ENCODE data around the gene FCHSD1.
"Not testable (repeated sequence)": the region's sequence is repeated elsewhere in the genome, so short reads cannot be mapped to it uniquely, and the experiment has no call there.

The FCHSD1 gene

DNA sequence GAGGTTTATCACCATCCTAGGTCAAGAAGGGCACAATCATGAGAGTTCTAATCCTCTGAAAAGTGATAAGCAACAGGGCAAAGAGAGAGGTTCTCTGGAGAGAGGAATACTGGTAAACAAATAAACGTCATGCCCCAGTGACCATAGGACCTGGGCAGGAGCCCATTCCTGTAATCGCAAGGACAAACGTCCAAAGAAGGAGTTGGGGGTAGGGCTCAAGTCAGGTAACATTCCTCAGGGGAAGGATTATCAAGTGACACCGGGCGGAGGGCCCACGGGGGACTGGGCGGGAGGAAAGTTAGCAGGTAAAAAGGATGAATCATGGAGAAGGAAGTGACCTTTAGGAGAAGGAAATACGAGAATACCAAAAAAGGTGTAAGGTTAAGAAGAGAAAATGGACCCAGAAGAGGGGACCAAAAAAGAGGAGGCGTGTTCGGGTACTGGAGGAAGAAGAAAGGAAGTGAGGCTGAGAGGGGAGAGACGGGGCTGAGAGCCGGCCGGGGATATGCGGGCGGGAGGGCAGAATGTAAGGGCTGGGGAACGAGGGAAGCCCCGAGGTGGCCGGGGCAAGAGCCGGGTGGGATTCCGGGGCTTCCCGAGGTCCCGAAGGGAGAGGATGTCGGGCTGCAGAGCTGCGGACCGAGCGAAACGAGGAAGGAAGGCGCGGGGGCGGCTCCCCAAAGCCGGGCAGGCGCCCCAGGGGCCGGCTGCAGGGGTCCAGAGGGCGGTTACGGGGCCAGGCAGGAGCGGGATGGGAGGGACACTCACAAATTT lies 33.0 kb downstream of the FCHSD1 start:
- DNase-seq (ENCODE audit: extremely low read depth in 1 of 2, low read depth in 1 of 2), result peak in 1 of 2 donors; percentile 24

DNA sequence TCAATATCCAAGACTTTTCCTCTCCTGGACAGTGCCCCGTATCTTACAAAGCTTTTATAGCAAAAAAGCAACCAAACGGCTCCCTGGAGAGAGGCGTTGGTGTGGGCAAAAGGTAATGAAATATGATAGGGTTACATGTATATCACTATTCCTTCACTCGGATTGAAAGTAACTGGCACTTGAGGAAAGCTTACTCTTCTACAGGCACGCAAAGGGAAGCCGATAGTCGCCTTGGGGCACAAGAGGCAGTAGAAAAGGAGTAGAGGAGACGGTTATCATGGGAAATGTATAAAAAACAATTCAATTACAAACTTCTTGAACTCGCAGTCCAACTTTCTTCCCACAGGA lies 33.6 kb downstream of the FCHSD1 start:
- no peak for DNase-seq (ENCODE audit: extremely low read depth in 1 of 2, low read depth in 1 of 2)

DNA sequence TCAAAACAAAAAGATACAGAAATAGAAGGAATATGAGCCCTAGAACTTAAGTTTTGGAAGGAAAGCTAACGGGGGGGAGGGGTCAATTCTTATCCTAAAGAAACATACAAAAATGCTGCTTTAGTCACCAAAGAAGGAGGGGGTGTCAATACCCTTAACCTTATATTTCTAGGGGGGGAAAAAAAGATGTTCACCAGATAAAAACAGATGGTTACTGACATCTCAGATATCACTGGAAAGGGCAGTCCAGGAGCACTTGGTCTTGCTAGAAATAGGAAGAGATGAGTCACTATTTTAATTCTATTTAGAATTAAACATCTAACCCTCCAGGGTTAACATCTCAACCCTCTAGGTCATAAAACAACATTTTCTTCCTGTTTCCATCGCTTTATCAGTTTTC lies 34.1 kb downstream of the FCHSD1 start:
- no peak for DNase-seq (ENCODE audit: extremely low read depth in 1 of 2, low read depth in 1 of 2)

DNA sequence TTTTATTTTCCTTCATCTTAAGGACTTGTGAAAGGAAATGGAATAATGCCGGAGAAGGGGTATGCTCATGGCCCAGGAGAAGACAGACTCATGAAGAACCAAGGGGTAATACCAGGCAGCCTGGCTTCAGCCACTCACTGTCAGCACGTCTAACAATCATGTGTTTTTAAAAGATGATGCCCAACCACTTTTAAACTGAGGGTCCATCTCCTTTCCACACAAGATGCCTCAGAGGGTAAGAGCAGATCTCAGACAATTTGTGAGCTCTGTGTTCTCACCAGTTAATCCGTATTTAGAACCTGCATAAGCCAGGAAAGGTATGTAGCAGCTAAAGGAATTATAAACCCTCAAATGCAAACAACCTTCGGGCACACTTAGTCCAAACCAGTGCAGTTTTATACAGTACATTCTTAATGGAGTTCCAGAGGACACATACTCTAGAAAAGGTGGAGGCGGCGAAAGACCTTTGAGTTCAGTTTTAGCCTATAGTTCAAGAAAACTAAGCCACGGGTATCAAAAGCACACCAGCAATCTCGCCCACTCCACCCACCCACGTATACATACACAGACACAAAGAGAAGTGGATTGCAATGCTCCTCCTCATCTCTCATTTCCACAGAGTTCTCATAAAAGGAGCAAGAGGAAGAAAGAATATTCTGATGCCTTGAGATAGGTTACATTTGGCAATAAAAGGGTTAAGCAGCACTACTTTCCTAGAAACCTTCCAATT lies 35.1 kb downstream of the FCHSD1 start:
- DNase-seq (ENCODE audit: extremely low read depth in 1 of 2, low read depth in 1 of 2), result no peak

DNA sequence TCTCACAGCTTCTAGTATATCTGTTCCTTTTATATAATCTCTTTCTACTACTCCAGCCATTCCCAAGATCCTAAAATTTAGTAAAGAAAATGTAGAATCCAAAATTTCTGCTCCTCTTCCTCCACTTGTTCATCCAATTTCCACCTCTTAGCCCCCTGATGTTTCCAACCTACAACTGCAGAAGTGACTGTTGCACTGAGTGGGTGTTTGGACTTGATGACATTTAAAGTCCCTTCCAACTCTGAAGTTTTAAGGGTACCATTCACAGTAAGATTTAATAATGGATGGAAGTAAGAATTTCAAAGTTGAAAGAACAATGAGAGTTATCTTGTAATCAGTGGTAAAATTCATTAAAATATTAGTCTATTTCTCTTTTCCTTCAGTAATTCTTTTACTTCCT lies 37.9 kb downstream of the FCHSD1 start:
- DNase-seq (ENCODE audit: extremely low read depth in 1 of 2, low read depth in 1 of 2), result no peak

DNA sequence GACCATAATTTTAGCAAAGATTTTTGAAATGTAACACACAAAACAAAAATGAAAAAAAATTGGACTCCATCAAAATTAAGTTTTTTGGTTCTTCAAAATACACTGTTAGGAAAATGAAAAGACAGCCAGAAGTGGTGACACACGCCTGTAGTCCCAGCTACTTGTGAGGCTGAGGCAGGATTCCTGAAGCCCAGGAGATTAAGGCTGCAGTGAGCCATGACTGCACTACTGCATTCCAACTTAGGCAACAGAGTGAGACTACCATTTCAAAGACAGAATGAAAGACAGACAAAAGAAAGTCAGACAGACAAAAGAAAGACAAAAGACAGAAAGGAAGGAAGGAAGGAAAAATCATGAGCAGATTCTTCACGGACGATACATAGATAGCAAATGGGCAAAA lies 39.9 kb downstream of the FCHSD1 start:
- DNase-seq (ENCODE audit: extremely low read depth in 1 of 2, low read depth in 1 of 2), result no peak

DNA sequence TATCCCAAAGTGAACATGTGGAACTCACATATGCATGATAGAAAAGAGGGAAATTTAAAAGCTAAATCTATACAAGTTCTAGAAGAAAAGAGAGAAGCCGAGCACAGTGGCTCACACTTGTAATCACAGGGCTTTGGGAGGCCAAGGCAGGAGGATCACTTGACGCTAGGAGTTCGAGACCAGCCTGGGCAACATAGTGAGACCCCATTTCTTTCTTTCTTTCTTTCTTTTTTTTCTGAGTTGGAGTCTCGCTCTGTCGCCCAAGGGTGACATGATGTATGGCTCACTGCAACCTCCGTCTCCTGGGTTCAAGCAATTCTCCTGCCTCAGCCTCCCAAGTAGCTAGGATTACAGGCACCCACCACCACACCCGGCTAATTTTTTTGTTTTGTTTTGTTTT lies 41.3 kb downstream of the FCHSD1 start:
- DNase-seq (ENCODE audit: extremely low read depth in 1 of 2, low read depth in 1 of 2), result not testable (repeated sequence)

DNA sequence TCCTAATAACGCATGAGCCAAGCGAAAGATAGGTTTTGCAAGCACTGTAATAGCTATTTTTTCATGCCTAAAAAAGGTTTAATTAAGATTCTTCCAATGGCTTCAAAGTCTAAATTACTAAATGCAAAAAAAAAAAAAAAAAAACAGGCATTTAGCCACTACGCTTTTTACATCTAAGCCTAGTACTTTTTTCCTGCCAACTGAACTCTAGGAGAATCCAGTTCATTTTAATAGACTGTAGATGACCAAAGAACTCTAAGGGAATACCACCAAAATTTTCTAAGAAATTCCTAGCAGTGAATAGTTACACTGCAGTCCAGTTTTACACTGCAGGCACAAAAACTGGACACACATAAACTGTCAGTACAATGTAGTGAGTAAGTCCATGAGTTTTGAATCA lies 42.2 kb downstream of the FCHSD1 start:
- DNase-seq (ENCODE audit: extremely low read depth in 1 of 2, low read depth in 1 of 2), result no peak

DNA sequence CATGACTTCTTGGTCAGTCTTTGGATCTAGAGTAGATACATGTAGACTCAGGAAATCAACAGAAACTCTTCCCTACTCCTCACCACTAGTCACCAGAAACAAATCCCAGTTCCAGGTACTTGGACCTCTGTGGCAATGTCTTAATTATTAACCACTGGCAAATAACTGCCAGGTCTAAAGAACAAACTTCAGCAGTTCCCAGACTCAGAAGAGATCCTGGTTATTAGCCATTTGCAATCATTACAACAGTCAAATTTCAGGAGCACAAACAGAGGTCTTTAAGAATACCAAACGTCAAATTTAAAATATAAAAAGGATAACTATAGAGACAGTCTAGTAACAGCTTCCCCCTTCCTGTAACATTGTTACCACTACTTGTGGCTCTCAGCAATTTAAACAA lies 42.7 kb downstream of the FCHSD1 start:
- no peak for DNase-seq (ENCODE audit: extremely low read depth in 1 of 2, low read depth in 1 of 2)

DNA sequence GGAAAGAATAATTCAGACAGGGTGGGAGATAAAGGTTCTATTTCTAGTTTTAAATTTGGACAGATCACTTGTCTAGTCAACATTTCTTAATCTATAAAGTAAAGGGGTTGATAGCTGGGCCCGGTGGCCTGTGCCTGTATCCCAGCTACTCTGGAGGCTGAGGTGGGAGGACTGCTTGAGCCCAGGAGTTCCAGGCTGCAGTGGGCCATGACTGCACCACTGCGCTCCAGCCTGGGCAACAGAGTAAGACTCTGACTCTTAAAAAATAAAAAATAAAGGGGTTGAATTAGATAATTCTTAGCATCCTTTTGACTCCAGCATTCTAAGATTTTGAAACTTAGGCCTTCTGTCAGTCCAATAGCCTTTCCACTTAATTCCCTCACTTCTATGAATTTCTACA lies 43.2 kb downstream of the FCHSD1 start:
- no peak for DNase-seq (ENCODE audit: extremely low read depth in 1 of 2, low read depth in 1 of 2)

DNA sequence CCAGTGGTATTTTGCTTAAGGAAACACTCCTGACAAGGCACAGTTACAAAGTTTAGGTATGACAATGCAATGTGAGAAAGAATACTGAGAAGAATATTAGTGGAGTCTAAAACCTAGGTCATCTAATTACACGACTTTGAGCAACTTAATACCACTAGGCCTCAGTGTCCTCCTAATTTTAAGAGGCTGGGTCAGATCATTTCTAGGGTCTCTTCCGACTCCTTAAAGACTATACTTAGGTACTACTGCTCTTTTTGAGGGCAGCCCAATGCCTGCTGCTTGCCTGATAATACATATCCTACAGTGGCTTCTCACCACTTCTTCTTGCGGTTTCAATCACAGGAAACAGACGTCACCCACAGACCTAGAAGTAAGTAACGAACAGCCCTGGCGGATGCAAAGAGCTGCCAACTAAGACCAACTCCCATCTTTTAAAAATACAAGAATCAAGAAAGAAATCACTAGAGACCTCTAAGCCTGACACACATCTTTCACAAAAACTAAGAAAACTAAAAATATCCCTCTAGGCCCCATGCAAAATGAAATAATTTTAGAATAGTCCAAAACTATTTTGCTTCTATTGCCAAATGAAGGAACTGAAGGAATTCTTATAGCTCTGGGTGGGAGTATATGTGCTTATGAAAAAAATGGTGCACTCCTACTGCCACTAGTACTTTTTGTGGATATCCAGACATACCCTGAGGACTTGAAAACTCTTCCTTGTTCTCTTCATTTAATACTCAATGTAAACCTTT lies 45.5 kb downstream of the FCHSD1 start:
- peak; percentile 44 to 46 for DNase-seq (ENCODE audit: extremely low read depth in 1 of 2, low read depth in 1 of 2)

DNA sequence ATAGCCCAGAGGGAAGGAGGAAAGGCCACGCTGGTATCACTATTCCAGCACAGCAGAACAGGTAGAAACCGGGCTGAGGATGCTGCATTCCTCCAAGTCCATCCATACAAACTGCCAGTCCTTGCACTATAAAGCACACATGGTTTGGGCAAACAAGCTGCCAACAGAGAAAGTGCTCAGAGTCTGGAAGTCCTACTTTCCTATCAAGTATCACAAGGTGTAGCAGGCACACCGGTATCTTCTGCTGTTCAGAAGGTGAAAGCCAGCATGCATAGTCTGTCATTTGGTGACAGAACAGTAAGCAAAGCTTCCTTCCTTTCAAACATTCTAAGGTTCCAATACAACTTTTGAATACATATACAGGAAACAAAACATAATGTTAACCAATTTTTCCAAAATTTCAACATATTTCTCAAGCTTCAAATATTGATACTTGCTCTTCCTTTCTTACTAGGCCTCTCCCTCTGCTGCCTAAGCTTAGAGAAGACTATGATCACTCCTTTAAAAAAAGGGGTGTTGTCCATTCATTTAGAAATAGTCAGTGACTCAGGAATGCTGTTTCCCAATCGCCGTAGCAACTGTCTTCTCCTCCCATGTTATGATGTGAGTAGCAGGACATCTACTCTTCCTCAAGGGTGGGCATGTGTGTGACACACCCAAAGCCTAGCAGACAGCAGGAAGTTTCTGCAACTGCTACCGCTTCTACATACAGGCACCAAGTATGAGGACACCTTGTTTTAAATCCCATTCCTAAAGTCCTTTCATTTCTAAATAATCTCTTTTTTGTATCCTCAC lies 47.1 kb downstream of the FCHSD1 start:
- DNase-seq (ENCODE audit: extremely low read depth in 1 of 2, low read depth in 1 of 2), result no peak

DNA sequence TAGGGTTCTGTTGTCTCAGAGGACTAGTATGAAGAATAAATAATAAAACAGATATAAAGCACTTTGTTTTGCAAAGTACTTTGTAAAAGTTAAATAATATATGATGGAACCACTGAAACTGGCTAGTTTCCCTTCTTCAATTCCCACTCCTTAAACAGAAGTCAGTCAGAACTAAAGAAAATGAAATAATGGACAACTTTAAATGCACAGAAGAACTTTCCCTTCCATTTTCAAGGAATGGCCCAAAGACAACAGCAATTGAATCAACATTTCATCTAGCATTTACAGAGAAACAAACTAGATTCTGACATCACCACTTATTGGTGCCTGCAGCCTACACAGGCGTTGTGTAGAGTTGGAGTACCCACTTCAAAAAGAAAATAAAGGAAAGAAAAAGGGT lies 48.6 kb downstream of the FCHSD1 start:
- no peak for DNase-seq (ENCODE audit: extremely low read depth in 1 of 2, low read depth in 1 of 2)

DNA sequence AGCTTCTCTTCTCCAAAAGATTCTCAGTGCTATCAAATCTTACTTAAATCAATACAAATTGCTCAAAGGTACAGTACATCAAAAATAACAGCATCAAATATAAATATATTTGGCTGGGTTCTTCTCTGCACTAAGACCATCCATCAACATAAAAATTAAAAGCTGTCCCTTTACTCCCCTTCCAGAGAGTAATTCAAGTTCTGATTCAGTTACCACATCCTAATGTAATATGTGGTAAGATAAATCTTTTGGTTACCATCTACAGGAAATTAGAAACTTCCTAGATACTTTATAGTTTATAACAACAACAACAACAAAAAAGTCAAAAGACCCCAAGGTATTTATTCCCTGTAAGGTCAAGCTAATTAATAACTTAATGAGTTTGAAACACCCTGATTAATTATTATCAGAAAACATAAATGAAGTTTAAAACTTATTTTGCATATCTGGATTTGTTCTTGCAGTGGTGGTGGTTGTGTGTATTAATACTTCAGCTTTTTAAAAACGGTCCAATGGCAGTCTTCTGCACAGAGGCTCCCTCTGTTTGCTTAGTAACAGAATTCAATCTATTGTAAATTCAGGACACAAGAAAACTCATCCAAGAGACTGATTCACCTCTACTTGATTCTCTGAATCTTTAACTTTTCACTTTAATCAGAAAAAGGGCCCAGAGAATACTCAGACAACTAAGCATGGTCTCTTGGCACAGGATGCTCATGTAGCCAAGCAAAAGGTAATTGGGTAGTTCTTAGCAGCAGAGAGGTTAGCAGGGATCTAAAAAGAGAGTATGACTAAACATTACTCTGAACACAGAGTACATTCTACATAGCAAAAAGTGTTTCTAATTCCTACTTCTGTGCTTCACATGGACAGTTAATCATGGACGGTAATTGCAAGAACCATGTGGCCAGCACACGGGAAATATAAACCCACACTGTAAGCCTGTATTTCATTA lies 52.5 kb downstream of the FCHSD1 start:
- no peak for DNase-seq (ENCODE audit: extremely low read depth in 1 of 2, low read depth in 1 of 2)

DNA sequence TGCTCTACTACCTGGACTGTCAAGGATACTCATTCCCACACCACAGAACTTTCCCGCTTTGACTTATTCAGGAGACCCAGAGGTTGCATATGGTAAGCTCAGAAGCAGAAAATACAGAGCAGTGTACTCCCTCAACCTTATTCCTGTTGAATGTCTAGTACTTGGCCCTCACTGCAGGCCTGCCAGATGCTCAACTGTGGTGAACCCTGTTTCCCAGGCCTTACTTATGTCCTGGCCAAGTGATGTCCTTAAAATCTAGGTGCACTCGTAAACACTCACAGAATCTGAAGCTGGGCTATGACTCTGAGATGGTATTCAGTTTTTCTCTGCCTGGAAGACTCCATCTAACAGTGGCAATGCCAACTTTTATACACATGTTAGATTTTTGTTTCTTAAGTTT lies 53.4 kb downstream of the FCHSD1 start:
- DNase-seq (ENCODE audit: extremely low read depth in 1 of 2, low read depth in 1 of 2), result no peak

DNA sequence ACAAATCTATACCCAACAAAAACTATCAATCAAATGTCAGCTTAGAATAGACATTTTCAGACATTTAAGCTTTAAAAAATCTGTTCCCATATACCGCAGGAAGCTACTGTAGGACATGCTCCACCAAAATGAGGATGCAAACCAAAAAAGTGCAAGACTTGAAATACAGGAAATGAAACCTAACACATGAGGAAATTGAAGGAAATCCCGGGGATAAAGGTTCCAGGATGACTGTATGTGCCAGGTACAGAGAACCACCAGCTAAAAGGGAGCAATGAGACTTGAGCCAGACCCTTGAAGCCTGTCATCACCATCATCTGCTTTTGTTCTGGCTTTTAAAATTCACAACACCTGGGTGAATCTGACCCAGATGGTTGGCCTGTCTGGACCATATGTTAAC lies 53.8 kb downstream of the FCHSD1 start:
- no peak for DNase-seq (ENCODE audit: extremely low read depth in 1 of 2, low read depth in 1 of 2)

DNA sequence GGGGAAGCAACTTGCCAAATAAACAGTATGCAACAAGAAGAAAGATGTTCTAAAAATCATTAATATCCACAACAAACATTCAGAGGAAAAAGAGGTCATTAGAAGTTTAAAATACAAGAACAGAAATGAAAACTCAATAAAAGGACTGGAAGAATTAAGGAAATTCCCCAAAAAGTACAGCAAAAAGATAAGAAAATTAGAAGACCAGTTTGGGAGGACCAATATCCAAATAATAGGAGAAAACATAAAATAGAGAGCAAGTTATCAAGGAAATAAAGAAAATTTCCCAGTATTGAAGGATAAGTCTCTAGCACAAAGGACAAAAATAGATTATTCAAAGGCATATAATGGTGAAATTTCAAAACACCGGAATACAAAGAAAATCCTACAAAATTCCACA lies 54.4 kb downstream of the FCHSD1 start:
- DNase-seq (ENCODE audit: extremely low read depth in 1 of 2, low read depth in 1 of 2), result no peak

DNA sequence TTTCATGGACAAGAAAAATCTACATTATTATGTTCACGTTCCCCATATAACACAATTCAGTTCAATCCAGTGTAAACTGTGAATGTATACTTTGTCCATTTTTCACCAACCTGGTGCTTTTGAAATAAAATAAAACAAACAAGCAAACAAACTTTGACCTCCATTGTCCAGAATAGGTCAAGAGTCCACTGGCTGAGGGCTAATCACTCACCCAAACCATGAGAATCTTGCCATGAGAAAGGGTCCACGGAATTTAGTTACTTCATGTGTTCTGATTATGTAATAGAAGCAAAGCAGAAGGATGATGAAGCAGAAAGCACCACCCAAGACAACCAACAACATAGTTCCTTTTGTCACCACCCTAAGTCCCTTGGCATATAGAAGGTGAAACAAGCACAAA lies 61.1 kb downstream of the FCHSD1 start:
- DNase-seq (ENCODE audit: extremely low read depth in 1 of 2, low read depth in 1 of 2), result no peak

All from activated CD8-positive, alpha-beta memory T cell treated with anti-CD3 and anti-CD28 coated beads for 1 hour (primary cell).